HG02973 (cell line): ENCODE measurements around the gene RAX2.
"Not testable (repeated sequence)": the region's sequence is repeated elsewhere in the genome, so short reads cannot be mapped to it uniquely, and the experiment has no call there.

Source experiments
- ATAC-seq: cut with Tn5 transposase; IDR thresholded peaks from one replicate; pipeline ENCODE4 v1.9.1; 2021; ENCODE audit warnings: moderate library complexity; ENCODE audit not compliant: unreplicated experiment

Gene RAX2

DNA sequence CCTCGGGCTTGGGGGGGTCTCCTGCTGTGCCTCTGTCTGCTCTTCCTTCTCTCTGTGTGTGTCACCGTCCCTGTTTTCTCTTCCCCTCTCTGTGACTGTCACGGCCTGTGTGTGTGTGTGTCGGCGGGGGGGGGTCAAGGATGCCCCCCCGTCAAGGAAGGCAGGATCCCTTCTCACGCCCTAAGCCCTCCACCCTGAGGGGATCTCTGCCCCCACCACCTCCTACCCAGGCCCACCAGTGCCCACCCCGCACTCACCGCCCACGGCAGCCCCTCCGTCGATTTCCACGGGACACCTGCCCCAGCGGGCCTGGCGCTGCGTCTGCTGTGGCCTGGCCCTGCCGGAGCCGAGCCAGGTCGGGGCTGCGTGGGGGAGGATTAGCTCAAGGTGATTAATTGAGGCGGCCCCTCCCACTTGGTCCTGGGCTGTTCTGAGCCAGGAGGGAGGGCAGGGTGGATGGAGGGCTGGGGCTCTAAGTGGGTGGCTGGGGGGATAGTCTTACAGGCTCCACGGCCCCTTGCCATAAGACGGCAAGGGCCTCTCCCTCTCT lies at the start of gene RAX2:
TSS of gene RAX2 (minus strand) at position 323 of the 550 bp plus-strand sequence. CDS start 486 bp downstream, outside the sequence.
- ATAC-seq: no peak

DNA sequence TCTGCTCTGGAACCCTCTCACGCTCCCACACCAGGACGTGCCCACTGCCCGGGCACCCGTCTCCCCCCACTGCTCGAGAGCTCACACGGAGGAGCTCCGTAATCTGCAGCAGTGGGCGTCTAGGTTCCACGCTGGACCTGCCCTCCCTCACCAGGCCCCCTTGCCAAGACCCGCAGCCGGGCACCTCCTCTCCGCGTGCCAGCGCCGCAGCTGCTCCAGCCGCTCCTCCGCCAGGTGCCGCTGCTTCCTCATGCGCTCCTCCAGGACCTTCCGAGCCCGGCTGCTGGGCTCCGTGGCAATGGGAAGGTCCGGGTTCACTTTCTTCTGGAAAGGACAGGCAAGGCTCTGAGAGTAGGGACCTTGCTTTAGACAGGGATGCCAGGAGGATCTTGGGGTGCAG lies 49.1 kb upstream of the RAX2 start:
- no peak for ATAC-seq

DNA sequence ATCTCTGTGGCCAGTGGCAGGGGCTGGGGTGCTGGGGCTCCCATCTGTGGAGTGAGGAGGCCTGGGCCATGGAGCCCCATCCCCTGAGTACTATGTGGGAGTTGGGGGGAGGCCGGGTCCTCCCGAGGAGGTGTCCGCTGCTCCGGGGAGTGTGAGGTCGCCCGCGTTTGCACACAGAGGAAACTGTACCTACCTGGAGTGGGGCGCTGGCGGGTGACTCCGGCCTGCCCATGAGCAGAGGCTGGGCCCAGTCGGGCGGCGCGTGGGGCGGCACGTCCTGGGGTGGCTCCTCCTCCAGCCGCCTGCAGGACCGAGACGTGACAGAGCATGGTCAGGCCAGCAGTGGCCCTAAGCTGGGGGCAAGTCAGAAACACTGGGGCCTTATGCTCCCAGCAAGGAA lies 48.0 kb upstream of the RAX2 start:
- ATAC-seq: no peak

DNA sequence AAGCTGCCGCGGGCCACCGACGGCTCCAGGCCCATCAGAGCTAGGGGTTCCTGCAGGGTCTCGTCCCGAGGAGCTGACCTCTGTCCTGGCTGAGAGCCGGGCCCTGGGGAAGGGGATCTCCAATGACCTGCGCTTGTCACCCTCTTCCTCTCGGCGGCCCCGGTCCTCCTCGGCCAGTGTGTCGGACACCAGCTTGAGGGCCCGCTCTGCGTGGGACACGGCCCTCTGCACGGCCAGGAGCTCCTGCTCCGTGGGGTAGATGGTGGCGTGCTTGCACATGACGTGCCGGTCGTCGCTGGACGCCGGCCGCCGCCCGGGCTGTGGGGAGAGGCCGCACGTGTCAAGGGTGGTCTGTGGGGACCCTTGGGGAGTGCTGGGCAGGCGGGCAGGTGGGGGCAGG lies 46.9 kb upstream of the RAX2 start:
- no peak for ATAC-seq

DNA sequence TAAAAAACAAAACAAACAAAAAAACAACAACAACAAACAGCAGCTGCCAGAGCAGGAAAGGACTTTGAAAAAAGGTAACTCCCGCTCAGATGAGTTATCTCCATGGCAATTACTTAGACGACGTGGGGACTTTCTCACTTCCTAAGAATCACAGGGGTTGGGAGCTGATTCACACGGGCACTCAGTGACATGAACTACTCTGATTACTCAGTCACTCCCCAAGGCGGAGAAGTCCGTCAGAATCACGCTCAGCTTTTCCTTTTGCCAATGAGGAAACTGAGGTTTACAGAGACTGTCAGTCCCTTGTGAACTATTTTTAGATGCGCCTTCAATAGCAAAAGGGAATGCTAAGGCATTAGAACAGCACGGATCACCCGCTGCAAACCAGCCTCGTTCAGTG lies 46.4 kb upstream of the RAX2 start:
- no peak for ATAC-seq

DNA sequence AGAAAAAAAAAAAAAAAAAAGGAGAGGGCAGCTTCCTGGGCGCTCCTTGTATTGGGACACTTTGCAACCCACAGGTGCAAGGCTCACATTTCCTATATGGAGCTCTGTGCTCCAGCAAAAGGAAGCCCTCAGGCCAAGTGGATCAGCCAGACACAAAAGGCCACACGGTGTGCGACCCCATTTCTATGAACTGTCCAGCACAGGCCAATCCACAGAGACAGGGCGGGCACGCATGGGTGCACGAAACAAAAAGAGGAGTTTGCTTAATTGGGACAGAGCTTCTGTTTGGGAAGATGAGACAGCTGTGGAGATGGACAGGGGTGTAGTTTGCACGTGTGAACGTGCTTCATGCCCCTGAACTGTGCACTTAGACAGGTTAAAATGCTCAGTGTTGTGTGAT lies 45.7 kb upstream of the RAX2 start:
- no peak for ATAC-seq

DNA sequence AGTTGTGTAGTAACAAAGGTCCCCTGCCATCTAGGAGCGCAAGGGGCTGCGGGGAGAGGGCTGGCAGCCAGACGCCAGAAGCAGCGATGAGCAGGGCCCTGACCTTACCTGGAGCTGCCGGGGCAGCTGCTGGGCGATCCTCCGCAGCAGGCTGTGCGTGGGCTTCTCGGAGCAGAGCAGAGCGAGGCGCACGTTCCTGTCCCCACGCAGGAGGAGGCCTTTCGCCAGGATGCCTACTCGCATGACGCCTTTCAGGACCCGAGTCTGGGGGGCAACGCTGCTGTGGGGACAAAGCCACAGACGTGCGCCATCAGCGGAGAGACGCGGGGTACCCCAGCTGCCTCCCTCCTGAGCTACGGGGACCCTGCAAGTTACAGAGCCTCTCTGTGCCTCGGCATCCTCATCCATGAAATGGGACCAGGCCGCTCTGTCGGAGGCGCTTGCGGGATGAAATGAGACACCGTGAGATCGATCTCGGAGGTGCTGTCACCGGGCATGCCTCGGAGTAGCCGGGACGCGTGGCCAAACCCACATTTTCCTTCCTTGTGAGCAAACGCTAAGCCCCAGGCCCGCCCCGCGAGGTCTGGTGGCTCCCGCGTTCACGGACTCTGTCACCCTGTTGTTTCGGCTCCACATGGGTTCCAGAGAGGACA lies 44.7 kb upstream of the RAX2 start:
- no peak for ATAC-seq

DNA sequence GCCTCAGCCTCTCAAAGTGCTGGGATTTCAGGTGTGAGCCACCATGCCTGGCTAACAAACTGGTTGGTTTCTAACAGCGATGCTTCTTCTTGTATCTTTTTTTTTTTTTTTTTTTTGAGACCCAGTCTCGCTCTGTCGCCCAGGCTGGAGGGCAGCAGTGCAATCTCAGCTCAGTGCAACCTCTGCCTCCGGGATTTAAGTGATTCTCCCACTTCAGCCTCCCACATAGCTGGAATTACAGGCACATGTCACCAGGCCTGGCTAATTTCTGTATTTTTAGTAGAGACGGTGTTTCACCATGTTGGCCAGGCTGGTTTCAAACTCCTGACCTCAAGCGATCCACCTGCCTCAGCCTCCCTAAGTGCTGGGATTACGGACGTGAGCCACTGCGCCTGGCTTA lies 44.1 kb upstream of the RAX2 start:
- not testable (repeated sequence) for ATAC-seq

DNA sequence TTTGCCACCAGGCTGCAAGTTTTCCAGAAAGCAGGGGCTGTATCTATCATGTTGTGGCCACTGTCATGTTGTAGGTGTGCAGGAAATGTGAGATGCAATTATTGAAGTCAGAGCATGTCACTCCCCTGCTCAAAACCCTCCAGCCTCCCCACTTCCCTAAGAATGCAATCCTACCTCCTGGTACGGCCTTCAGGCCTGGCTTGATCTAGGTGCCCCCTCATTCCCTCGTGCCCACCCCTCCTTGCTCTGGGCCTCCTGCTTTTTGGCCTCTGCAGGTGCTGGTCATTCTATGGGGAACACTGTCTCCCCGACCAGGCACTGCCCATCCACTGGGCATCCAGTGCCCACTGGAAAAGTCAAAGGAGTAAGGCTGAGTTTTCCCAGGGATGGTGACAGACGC lies 42.6 kb upstream of the RAX2 start:
- ATAC-seq: no peak

DNA sequence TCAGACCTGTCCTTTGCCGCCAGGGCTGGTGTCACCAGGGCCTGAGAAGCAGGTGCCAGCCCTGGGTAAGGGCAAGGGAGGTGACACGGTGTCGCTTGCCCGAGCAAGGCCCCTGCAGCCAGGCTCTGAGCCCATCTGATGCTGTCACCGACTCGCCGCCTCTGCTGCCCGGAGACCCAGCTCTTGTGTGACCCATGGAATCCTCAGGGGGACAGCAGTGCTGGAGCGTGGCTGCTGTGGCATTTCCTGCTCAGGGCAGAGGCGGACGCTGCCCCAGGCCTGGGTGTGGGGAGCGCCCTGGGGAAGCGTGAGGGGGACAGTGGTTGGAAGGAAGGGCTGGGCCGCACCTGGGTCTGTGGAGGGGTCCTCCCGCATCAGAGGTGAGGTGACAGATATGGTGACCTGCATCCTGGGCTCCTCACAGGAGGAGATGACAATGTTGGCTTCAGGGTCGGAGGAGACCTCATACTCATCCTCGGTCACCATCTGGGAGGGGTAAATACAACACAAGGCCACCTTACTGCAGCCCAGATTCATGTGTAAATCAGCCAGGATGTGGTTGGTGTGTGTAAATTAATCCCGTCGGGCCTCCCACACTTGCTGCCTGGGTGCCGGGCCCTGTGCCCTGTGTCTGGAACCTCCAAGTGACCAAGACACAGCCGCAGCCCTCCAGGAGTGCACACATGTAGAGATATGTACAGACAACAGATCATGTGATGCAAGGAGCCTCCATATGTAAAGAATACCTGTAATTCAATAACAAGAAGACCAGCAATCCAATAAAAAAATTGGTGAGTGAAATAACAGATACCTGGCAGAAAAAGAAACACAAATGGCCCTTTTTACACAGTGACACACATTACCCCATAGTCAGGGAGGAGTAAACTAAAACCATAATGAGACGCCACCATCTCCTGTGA lies 41.7 kb upstream of the RAX2 start:
- ATAC-seq: no peak

DNA sequence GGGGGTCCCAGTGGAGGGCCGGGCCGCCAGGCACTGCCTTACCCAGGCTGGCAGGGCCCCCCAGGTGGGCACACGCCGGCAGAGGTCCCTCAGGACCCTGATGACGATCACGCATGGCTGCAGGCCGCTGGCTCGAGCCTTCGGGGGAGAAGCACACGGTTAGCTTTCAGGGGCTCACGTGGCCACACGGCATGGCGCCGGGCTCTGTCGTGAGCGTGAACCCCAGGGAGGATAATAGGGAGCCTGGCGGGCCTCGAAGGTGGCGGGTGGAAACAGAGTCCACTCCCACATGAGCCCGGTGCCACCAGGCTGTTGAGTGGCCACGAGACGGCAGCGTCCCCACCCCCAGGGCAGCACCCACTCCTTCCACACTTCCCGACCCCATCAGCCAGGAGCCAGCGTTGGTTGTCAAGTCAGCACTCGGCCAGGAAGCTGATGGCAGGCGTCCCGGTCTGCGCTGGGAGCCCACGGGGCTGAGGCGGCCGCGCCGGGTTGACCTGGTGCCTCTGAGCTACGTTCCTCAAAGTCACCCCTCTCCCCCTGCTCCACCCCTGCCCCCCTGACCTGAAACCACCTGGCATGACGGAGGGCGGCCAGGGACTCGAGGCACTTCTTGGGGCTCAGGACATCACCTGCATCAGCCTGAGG lies 38.8 kb upstream of the RAX2 start:
- no peak for ATAC-seq

DNA sequence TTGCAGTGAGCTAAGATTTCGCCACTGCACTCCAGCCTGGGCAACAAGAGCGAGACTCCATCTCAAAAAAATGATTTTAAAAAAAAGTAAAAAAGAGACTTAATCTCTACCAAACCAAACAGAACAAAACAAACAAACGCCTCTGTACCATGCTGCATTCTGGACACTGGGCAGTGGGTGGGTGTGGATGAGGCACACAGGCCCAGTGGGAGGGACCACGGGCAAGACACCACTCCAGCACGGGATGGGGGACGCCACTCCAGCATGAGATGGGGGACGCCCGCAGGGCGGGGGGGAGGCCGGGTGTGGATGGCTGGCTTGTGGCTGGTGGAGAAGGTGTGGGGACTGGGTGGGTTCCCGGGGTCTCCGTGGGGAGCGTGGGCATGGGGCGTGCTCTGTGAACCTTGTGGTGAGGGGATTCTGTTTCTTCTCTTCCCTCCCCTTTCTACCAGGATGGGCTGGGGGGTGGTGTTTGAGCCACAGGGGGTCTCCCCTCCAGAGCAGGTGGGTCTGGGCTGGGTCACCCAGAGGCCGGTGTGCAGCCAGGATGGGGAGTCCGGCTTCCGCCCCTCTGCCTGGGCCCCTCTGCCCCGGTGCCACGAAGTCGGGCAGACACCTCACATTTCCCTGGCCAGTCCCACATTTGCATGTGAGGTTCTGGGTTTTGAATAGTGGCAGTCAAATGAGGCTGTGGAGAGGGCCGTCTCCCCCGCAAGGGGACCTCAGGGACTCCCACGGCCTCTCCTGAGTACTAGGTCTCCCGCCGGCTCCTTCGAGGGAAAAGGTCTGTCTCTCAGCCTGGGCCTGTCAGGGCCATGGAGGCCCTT lies 38.1 kb upstream of the RAX2 start:
- ATAC-seq: no peak

DNA sequence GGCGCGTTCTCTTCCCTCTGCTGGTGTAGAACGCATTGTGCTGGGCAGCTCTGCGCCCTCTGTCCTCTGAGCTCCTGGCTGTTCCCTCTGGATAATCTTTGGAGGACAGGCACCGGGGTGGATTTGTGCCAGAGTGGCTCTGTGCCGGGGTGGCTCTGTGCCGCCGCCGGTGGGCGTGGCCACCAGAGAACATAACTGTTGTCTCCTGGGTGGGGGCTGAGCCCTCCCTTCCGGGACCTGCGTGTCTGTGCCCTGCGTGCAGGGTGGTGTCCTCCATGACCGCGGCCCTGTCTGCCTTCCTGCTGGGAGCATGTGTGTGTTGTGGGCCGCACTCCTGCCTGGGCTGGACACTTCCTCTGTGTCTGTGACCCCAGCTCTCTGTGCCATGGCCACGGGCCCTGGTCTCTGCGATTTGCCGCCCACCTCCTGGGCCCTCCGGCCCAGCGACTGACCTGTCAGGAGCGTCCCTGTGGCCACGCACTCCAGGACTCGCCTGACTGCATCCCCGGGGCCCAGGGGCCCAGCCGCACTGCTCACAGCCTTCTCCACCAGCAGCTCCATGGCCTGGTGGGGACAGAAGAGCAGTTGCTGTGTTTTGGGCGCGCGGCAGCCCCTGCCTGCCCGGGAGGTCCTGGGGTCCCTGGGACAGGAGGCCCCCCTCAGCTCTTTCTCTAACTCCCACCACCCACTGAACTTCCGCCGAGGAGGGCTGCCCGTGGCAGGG lies 36.6 kb upstream of the RAX2 start:
- ATAC-seq: no peak

DNA sequence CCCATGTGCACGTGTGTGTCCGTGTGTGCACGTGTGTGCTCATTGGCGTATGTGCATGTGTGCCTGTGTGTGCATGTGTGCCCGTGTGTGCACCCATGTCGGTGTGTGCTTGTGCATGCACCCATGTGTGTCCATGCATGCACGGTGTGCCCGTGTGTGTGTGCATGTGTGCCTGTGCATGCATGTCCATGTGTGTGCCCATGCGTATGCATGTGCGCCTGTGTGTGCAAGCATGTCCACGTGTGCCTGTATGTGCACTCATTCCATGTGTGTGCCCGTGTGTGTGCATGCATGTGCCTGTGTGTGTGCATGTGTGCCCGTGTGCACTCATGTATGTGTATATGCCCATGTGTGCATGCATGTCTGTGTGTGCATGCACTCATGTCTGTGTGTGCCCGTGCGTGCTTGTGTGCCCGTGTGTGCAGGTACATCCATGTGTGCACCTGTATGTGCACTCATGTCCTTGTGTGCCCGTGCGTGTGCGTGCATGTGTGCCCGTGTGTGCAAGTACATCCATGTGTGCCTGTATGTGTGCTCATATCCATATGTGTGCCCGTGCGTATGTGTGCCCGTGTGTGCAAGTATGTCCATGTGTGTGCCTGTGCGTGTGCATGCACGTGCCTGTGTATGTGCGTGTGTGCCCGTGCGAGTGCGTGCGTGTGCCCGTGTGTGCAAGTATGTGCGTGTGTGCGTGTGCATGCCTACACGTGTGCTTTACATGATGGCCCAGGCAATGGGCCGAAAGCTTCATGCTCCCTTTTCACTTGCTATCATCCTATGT lies 35.7 kb upstream of the RAX2 start:
- ATAC-seq: no peak

DNA sequence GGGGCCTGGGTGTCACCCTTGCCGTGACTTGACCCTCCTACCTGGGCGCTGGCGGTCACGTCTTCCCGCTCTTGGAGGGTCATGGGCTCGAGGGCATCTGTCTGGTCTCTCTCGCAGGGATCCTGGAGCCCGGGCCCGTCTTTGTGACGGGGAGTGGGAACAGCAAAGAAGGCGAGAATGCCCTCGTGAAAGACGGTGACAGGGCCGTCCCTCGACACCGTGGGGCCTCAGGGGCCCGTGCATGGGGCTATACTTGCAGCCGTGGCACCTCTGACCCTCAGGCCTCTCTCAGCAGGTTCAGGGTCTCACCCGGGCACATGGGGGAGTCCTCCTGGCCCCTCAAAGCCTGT lies 35.1 kb upstream of the RAX2 start:
- ATAC-seq: no peak

DNA sequence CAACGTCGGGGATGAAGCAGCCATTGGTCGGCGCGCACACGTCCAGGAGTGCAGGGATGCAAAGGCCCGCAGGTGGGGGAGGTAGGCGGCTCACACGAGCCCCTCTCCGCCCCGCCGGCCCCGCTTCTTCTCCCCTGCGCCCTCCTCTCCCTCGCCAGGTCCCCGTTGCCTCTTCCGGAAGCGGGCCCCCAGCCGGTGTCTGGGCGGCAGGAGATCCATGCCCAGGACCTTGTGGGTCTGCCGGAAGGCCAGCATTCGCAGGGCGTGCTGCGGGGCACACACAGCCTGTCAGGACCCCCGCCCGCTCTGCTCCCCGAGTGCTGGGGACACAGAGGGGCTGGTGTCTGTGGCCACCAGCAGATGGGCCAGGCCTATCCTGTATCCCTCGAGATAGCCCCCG lies 33.8 kb upstream of the RAX2 start:
- ATAC-seq: no peak

DNA sequence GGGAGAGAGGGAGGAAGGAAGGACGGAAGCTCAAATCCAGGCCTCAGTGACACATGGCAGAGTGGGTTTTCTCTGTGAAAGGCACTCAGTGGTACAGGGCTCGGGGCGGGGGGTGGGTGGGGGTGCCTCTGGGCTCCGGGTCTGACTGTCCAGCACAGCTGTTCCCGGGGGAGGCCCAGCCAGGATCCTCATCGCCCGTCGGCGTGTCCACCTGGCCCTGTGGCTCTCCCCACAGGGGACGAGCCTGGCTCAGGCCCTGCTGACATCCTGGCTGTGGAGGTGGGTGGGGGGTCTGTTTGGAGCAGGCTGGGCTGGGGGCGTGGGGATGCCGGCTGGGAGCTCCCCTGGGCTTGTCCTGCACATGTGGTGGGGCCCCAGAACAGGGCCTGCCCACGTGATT lies 32.4 kb upstream of the RAX2 start:
- no peak for ATAC-seq

DNA sequence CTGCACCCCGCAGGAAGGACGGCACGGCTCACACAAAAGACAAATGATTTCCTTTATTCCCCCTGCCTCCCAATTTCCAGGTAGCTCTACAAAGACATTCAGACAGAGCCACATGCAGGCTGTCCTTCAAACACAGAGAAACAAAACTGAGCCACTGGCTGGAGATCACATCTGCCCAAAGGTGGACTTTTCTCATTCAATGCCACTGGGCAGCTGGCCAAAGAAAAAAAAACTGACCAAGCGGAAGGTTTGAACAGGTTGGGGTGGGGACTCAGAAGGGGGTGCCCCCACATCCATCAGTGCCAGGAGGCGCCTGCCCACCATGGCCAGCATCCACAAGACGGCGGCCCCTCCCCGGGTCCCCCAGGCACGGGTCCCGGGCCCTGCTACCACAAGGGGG lies 32.0 kb upstream of the RAX2 start:
- no peak for ATAC-seq

DNA sequence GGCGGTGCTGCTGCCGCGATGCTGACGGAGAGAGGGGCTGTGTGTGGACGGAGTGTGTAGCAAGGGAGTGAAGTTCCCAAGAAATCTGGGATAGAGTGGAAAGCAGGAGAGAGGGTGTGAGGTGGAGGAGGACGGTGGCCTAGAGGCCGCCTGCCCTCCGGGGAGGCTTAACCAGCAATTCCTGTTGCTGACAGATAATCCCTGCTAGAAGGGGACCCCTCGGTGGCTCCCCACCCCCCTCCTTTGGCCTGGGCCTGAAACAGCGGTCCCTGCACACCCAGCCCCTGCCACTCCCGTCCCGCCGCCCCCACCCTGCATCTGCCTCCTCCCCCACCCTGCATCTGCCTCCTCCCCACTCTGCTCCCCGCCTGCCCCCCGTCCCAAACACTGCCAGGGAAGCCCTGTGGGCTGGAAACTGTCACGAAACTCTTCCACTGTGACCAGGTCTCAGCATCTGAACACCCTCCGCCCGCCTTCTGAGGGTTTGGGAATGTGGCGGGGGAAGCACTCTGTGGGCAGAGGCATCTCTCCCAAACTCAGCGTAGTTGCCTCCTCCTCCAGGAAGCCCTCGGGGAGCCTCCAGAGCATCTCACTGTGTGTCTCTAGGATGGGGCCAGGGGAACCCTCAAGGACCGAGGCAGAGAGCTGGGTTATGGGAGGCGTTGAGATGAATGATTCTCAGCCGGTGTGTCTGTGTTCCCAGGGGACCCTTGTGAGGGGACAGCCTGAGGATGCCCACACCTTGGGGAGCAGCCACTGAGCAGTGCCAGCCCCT lies 31.3 kb upstream of the RAX2 start:
- ATAC-seq: no peak
